ENCODE data around the gene CHST1.
A peak's percentile ranks its signal among the peaks of the same experiment; 100 is the strongest.

Gene CHST1, protein sequence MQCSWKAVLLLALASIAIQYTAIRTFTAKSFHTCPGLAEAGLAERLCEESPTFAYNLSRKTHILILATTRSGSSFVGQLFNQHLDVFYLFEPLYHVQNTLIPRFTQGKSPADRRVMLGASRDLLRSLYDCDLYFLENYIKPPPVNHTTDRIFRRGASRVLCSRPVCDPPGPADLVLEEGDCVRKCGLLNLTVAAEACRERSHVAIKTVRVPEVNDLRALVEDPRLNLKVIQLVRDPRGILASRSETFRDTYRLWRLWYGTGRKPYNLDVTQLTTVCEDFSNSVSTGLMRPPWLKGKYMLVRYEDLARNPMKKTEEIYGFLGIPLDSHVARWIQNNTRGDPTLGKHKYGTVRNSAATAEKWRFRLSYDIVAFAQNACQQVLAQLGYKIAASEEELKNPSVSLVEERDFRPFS

DNA sequence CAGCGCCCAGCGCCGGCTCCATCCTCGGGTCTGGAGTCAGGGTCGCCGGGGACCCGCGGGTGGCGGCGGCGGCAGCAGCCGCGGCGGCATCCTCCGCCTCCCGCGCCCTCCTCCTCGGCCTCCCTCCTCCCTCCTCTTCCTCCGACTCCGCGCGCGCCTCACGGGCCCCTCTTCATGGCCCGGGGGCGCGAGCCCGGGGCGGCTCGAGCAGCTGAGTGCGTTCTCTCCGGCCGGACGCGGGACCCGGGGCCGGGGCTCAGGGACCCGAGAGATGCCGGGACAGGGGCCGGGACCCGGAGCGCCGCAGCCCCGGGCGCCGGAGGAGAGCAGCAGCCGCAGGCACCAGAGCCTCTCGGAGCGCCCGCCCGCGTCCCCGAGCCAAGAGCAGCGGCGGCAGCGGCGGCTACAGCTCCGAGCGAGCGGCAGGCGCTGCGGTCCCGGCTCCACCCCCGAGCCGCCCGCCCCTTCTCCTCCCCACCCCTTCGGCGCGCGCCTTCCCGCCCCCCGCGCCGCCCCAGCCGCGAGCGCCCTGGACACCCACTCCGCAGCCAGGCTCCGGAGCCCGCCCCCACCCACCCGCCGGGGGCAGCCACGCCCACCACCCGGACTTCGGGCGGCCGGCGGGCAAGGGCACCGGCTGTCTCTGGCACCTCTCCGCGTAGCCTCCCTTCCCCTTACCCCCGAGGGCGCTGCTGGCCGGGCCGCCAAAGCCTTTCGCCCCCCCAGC, at the start of gene CHST1:
TSS of gene CHST1 (minus strand) at position 417 of the 727 bp plus-strand sequence. CDS start 14,699 bp downstream, outside the sequence.
- peak; percentile 7 for DNase-seq

DNA sequence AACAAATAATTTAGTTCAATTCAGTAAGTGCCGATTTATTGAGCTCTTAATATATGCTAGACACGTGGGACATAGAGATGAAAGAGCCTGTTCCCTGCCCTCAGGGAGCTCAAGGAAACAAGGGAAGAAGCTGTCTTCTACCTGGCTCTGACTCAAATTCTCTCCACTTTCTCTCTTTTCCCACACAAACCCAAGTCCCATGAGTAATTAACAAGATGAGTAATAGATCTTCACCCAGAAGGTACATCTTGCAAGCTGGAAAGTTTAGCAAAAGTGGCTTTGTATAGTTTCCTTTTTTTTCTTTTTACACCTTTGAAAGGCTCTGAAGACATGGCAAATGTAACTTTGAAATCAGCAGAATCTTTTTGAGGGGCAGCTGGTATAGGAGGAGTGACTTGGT, 48.2 kb upstream of the CHST1 start:
- DNase-seq = no peak

DNA sequence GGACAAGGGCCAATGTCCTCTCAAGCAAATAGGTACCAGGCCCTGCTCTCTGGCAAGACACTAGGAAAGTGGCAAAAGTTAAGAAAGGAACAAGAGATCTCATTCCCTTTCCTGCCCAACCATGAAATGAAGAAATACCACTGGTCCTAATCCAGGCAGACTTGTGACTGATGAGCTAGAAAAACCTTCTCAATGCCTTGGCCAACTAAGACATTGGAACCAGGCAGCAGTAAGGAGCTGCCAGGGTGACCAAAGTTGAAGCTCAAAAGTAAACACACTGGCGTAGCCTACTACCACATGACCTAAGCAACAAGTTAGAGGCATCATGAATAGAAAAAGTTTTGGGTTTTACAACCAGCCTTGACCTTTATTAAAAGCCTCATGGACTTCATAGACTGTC, 45.1 kb upstream of the CHST1 start:
- DNase-seq = no peak

DNA sequence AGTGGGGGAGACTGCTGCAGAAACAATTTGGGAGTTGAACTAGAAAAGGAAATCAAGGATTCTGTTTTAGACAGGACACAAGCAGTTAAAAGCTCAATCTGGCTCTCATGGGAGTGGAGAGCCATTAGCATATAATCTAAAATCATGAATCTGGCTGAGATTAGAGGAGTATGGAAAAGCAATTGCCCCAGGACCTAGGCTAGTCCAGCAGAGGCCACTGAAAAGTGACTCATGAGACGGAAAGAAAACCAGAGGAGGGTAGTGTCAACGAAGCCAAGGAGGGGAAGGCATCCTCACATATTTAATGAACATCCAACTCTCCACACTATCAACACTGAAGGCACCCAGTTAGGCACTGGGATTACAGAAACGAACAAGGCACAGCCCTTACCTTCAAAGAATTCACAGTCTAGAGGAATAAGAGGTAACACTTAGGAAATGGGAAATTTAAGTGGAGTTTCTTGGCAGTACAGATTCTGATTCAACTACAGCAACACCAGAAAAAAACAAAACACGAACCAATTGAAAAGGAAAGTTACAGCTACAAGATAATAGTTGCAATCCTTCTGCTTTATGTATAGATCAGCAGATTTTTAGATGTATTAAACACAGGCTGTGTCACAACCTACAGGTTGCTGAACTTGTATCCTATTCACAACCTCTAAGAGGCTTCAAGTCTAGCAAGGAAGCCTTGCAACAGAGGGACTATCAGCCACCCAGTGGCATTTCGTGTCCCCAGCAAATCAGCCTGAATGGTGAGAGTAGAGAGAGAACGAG, 43.7 kb upstream of the CHST1 start:
- no peak for DNase-seq

DNA sequence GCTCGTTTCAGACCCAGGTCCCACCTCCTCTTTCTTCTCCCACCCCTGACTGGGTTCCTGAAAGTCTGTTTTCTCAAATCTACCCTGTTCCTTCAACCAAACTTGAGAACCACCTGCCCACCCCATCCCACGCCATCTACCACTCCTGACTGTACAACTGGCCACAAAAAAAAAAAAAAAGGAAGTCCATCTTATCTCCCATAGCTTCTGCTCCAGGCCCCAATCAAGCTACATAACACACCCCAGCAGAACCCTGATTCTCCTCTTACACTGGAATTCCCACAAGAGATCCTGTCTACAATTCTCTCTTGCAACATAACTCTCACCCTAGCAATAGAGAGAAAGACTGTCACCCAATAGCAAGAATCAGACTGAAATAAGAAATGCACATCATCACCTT, 39.2 kb upstream of the CHST1 start:
- DNase-seq = no peak

DNA sequence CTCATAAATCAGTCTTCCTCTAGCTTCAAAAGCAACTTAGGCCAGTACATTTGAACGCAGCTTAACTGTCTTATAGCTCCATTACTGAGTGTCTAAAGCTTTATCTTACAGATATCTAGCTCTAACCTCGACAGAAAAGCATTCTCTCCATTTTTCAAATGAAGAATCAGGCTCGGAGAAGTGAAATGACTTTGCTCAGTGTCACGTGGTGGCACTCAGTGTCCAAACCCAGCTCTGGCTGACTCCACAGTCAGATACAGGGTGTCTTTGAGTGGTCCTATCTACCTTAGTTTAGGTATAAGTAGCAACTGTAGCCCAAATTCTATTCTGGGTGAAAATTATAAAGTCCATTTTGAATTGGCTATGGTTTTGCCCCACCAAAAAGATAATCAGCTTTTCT, 38.7 kb upstream of the CHST1 start:
- no peak for DNase-seq

DNA sequence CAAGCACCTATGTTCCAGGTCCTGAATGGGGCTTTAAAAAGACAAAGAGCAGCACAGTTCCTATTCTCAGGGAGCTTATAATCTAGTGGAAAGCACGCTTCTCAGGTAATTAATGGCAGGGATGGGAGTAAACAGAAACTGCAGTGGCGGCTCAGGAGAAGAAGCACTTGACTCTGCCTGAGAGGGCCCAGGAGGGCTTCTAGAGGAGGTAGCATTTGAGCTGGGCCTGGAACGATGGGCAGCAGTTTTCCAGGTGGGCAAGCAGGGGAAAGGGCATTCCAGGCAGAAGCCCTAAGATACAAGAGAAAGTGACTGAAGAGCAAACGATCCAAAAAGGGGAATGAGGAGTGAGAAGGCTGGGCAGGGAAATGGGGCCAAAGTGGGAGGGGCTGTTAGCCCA, 37.1 kb upstream of the CHST1 start:
- DNase-seq = no peak

DNA sequence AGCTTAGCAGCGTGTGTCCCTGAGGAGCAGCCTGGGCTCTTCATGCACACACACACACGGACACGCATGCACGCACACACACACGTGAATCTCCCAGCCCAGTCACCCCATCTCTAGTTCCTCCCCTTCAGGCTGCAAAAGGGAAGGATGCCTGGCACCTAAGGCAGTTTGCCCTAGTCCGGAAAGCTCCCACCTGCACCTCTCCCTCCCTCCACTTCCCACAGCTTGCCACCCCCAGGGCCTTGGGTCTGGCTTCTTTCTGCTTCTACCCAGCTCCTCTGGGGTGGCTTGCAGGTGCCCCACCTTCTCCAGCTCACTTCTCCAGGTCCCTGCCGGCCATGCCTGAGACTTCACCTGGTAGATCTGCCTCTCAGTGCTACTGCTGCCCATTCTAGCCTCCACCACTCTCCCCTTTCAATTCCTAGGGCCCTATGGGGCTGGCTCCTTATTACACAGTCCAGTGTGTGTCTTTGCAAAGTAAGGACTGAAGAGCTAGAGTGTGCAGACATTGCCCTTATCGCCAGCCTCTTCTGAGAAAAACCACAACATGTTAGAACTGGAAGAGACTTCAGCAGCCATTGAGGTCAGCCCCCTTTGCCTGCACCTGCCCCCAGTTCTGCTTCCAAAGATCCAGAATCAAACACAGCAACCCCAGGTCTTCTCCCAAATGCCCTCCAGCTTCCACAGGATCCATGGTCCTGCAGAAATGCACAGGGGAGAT, 33.5 kb upstream of the CHST1 start:
- DNase-seq = no peak

DNA sequence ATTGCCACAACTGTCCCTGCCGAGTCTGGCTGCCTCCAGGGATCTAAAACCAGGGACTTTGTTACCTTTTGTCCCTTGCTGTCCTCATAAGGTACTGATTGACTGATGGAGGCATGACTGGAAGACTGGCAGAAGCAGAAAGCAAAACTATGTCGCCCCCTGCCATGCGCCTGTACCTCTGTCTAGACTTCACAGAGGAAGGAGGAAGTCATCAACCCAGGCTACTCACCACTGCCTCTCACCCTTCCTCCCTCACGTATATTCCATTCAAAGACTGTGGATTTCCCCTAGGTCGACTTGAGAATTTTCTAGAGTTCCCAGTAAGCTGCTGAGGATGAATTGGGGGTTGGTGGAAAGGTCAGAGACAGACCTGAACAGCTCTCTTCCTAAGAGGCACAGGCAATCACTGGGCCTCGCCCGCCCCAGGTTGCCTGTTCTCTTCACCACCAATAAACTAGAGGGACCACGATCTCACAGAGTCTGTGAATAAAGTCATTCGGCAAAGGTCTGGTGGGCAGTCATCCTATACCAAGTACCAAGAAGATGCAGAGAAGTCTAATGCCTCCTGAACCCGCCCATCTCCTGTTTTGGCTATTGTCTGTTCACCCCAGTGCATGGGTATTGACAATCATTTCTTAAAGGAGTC, 27.5 kb upstream of the CHST1 start:
- no peak for DNase-seq

DNA sequence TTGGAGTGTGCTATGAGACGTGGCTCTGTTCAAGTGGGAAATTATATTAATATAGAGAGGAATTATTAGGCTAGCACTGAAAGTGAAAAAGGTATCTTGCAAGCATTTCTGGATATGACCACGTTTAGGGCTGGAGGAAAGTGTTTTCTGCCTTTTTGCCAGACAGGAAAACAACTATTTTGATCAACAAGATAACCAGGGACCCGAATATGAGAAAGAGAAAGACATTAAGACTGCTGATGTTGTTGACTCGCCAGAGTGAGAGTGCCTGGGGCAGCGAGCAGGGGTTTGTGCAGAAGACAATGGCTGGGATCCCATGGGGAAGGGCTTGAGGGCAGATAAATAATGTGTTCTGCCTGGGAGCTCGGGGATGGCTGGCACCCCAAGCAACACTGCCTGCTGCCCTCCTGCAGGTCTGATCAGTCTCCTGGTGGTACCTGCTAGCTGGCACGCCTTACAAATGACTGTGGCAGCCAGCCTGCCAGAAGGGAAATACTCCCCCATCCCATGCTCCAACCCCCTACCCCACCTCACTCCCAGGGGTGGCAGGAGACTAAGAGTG, 23.1 kb upstream of the CHST1 start:
- no peak for DNase-seq

DNA sequence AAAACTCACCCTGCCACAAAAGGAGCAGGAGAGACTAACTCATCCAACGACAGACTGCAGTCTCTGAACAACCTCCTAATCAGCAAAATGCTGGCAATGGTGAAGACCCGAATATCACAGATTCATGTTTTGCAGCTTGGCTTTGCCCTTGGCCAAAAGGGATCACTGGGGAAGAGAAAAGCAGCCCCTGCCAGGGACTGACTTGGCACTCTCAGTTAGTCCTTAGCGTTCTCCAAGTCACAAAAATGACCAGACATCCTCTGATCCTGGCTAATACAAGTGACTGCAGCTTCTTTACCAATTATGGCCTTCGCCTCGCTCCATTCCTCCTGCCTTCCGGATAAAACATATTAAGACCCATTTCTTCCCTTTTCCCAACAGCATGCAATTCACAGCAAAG, 22.4 kb upstream of the CHST1 start:
- no peak for DNase-seq

DNA sequence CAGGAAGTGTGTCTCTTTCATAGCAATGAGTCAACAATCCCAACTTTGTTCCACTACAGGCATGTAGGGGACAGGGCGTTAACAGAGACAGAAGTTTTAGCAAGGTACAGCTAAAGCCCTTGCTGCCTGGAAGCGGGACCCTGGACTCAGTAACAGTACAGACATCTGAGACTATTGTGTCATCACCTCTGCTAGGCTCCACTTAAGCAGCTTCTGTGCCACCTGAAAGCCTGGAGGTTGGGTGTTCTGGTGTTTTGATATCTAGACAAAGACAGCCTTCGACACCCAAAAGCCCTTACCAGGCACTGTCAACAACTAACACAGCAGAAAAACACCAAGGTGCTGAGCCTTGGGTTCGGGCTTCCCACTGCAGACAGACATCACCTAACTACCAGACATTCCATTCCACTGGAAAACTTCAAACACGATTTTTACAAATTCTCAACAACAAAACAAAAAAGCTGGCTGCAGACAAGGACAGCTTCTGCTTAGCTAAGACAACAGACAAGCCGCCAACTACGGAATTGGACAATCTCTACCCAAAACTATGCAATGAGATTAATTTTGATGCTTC, 20.6 kb upstream of the CHST1 start:
- DNase-seq = no peak

DNA sequence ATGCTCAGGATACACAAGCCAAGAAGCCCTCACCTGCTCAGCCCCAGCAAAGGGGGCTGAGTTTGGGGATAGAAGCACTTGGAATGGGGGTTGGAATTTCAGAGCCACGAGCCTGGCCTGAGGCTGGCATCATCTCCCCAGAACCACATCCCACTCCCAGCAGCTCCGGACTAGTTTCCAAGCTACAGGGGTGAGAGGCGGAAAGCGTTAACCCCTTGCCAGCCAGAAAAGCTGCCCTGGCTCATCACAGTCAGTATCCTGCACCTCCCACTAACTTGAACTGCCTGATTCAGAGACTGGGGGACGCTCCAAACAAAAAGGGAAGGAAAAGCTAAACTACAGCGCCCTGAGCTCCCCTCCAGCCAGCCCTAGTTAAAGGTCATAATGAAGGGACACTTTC, 19.0 kb upstream of the CHST1 start:
- DNase-seq = no peak

DNA sequence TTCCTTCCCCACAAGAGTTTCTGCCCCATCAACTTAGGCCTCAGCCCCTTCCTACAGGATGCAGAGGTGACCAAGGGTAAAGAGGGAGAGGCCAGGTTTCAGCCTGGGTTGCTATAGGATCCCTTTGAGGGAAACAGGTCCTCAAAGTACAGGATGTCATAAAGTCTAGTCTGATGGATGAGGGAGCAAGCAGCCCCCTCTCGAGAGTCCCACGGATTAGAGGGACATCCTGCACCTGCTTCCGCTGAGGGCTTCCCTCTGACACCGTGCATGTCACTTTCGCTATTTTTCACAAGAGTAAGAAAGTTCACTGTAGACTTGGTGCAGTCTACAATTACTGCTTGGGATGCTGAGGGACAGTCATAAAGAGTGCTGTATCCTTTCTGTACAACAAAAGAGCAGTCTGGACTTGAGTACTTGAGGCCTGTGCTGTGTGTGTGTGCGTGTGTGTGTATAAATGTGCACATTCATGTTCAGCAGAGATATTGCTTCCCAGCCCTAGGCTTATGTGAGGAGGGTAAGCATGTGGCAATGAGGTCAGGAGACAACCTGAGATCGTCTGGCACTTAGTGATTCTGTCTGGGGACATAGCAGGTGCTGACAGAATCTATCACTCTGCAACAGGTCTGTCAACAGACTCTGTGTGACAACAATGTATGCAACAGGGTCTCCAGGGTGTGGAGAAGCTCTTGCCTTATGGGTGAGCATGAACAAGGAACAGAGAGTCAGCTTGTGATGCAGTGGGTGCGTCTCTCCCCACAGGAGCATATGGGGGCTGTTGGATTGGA, 18.0 kb upstream of the CHST1 start:
- no peak for DNase-seq

DNA sequence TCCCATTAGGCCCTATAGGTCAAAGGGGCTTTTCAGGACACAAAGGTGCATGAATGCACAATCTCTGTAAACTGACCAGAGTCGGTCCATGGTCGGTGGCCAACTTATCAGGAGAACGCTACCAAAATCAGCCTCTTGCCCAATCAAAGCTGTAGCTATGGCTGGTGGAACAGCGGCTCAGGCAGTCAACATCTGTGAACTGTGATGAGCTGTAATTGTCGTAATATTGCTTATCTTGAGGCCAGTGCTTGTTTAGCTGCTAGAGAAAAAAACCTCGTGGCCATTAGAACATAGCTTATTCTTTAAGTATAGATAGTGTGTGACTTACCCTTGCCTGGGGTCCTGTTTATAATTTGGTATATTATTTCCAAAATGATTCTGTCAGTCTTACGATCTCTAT, 14.4 kb upstream of the CHST1 start:
- DNase-seq = no peak

DNA sequence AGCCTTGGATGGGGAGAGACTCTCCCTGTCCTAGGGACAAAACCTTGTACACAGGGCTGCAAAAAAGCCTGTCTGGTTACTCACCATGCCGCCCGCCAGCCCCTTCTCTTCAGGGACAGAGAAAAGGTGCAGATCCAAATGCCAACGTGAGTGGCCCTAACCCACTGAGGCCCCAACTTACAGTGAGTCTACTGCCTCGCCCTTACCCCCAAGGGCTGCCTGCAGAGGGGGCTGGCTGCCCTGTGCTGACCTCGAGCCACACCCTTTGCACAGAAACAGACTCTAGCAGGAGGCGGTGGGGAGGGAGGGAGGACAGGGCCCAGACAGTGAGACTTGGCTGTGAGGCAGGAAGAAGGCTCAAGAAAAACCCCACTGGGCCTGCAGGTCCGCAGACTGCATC, 13.6 kb upstream of the CHST1 start:
- DNase-seq = no peak

DNA sequence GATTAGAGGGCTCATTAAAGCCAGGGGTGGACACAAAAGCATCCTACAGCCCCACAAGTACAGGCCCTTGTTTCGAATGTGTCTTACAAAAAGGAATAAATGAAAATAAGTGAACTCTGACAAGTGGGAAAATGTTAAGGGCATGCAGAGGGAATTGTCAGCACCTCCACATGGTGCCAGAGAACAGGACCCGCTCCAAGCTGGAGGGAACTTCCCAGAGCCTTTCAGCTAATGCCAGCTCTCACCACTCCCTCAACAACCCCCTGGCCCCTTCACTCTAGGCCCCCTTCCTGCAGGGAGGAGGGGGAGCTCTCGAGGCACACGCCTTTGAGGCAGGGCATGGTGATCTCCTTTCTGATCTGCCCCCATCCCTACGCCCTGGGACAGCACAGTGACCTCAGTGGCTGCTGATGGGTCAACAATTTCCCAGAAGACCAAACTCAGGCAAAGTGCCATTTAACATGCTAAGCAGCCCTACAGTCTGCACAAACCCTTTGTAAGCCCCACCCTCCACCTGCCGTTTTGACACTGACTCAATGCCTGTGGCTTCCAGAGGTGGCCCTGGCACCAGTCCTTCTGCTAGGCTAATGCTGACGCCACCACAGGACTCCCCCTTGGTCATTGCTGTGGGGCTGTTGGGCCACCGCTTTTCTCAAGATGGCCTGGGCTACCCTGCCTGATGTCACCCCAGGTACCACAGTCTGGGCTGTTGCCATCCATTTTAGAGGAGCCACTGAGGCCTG, 12.5 kb upstream of the CHST1 start:
- DNase-seq = no peak

DNA sequence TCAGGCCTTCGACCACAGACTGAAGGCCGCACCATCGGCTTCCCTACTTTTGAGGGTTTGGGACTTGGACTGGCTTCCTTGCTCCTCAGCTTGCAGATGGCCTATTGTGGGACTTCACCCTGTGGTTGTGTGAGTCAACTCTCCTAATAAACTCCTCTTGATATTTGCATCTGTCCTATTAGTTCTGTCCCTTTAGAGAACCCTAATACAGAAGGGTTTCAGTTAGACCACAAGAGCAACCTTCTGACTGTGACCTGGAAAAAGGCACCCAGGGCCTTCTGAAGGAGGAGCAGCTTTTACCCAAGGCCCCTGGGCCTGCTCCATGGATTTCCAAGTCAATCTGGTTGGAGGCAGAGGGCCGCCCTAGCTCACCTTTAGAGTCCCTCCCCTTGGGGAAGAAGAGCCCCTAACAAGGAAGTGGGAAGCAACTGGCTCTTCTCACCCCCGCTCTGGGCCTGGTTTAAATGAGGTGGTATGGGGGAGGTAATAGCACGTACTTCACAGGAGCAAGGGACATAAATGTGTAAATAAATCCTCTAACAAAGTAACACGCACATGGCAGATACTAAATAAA, 11.2 kb upstream of the CHST1 start:
- DNase-seq = no peak

DNA sequence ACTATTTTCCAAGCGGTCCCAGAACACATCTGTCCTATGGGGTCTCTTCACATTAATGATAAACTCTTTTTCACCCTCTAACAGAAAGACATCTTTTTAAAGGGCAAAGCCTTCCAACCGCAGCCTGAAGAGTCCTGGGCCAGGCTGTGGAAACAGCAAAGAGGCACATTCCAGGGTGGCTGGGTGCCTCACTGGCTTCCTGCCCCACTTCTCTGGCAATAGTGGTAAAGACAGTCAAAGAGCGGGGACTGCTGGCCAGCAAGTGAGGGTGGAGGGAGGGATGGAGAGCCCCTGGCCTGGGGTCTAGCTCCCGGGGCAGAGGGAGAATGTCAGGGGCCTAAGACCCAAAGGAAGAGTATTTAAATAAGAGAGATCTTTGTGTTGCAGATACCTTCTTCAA, 10.2 kb upstream of the CHST1 start:
- DNase-seq = no peak
